ENCODE data around the gene PACRG. TPM values are rescaled to one million over a fixed set of nuclear protein-coding genes. Genes with fewer than 3 reads are reported as not detected.

The PACRG gene
- total and polyA plus RNA-seq, 3 donors from 2014 or later, result 54.0 to 84.6 (median 81.7) TPM

GRCh38 chr6:163147994-163148393, 420.2 kb downstream of the PACRG start:
- no peaks in the 10 kb centered on the region for H3K4me1 ChIP-seq
- no peak overlapping the region for H3K27ac ChIP-seq
- H3K9me3 ChIP-seq, result no peaks in the 10 kb centered on the region
- H3K36me3 ChIP-seq (ENCODE audit: low read depth, missing control alignments), result no peaks in the 10 kb centered on the region
- 80 to 81% methylated on average over 4 of the region's 4 CpGs for WGBS, 2 donors
- H3K4me3 ChIP-seq, result no peak overlapping the region
- no peak for DNase-seq
- H3K27me3 ChIP-seq, result no peaks in the 10 kb centered on the region
- intact Hi-C loops (cut with DNase I; ENCODE audit: low total_unique reads), result no loop called here
- TF ChIP-seq POLR2A (IDR thresholded peaks at IDR 0.05), result no peak
- TF ChIP-seq, protein P1, sequence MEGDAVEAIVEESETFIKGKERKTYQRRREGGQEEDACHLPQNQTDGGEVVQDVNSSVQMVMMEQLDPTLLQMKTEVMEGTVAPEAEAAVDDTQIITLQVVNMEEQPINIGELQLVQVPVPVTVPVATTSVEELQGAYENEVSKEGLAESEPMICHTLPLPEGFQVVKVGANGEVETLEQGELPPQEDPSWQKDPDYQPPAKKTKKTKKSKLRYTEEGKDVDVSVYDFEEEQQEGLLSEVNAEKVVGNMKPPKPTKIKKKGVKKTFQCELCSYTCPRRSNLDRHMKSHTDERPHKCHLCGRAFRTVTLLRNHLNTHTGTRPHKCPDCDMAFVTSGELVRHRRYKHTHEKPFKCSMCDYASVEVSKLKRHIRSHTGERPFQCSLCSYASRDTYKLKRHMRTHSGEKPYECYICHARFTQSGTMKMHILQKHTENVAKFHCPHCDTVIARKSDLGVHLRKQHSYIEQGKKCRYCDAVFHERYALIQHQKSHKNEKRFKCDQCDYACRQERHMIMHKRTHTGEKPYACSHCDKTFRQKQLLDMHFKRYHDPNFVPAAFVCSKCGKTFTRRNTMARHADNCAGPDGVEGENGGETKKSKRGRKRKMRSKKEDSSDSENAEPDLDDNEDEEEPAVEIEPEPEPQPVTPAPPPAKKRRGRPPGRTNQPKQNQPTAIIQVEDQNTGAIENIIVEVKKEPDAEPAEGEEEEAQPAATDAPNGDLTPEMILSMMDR (IDR thresholded peaks at IDR 0.05), result no peak

GRCh38 chr6:163148451-163149278, 420.9 kb downstream of the PACRG start:
- Histone ChIP-seq H3K27me3 (no peaks in the 10 kb centered on the region), H3K4me3 (peak overlapping the region in 1 of 2 donors; percentile 26), H3K4me1 (no peaks in the 10 kb centered on the region), H3K27ac (no peak overlapping the region), H3K36me3 (ENCODE audit: low read depth, missing control alignments) (no peaks in the 10 kb centered on the region), H3K9me3 (no peaks in the 10 kb centered on the region)
- DNase-seq, result no peak
- intact Hi-C loops (cut with DNase I; ENCODE audit: low total_unique reads), result no loop called here
- TF ChIP-seq POLR2A (IDR thresholded peaks at IDR 0.05), result no peak
- WGBS, 2 donors, result 58 to 66% methylated on average over 20 to 24 of the region's 24 CpGs

DNA sequence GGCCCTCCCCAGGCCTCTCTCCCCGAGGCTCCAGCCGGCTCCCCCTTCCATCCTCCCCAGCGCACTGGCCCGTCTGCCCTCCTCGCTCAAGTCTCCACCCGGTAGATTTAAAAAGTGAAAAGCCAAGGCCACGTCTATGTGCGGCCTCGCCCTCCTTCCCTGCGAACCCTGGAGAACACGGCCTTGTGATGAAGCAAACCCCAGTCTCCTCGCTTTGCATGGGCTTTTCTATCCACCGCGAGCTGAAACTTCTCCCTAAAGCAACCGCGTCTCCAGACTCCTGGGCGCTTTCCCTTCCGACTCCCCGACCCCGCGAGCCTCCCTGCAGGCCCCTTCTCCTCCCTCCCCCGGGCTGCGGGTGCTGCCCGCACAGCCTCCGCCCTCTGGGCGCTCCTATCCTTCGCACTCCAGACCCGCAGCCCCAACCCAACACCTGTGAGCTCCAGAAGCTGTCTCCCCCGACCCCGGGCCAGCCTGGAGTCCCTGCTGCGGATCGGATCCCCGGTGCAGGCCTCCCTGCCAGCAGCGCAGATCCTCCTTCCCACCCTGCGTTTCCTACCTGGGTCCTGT, 421.6 kb downstream of the PACRG start:
- Histone ChIP-seq H3K4me3 (peak overlapping the region in 1 of 2 donors; percentile 26), H3K27ac (no peak overlapping the region), H3K4me1 (no peaks in the 10 kb centered on the region), H3K27me3 (no peaks in the 10 kb centered on the region), H3K9me3 (no peaks in the 10 kb centered on the region), H3K36me3 (ENCODE audit: low read depth, missing control alignments) (no peaks in the 10 kb centered on the region)
- no peak for DNase-seq
- intact Hi-C loops (cut with DNase I; ENCODE audit: low total_unique reads), result no loop called here
- TF ChIP-seq, protein P1 (IDR thresholded peaks at IDR 0.05), result no peak
- TF ChIP-seq POLR2A (IDR thresholded peaks at IDR 0.05), result no peak
- 56 to 60% methylated on average over 33 to 35 of the region's 35 CpGs for WGBS, 2 donors

DNA sequence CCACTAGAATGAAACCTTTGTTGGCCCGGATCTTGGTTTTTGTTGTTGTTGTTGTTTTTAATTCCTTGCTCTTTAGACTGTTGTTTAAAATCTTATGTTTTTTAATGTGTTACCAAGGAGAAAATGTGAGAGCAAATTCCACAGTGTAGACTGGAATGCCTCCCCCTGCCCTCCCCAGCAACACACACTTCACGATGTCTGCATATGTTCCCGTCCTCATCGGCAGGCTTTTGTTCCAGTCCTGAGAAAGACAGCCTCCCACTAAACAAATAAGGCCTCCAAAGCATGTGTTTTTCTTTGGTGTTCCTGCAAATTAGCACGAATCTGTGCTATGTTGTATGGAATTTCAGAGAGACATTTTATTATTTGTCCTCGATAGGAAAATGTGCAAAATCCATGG, 423.4 kb downstream of the PACRG start:
- Histone ChIP-seq H3K36me3 (ENCODE audit: low read depth, missing control alignments) (no peaks in the 10 kb centered on the region), H3K27ac (no peak overlapping the region), H3K4me1 (no peaks in the 10 kb centered on the region), H3K9me3 (no peaks in the 10 kb centered on the region), H3K4me3 (no peak overlapping the region), H3K27me3 (no peaks in the 10 kb centered on the region)
- no peak for TF ChIP-seq POLR2A (IDR thresholded peaks at IDR 0.05)
- no peak for DNase-seq
- 64 to 66% methylated on average over 6 of the region's 6 CpGs for WGBS, 2 donors
- intact Hi-C loops (cut with DNase I; ENCODE audit: low total_unique reads), result no loop called here

- no peaks in the 10 kb centered on the region for H3K9me3 ChIP-seq
- TF ChIP-seq POLR2A (IDR thresholded peaks at IDR 0.05), result no peak
- TF ChIP-seq, protein P1 (IDR thresholded peaks at IDR 0.05), result no peak
- no peak overlapping the region for H3K27ac ChIP-seq
- no peaks in the 10 kb centered on the region for H3K4me1 ChIP-seq
- intact Hi-C loops (cut with DNase I; ENCODE audit: low total_unique reads), result no loop called here
- H3K27me3 ChIP-seq, result no peaks in the 10 kb centered on the region
- H3K36me3 ChIP-seq (ENCODE audit: low read depth, missing control alignments), result no peaks in the 10 kb centered on the region
- H3K4me3 ChIP-seq, result no peak overlapping the region
- no peak for DNase-seq
- 93 to 95% methylated on average over 6 of the region's 6 CpGs for WGBS, 2 donors
Observed at GRCh38 chr6:163152701-163153100, 424.9 kb downstream of the PACRG start.

Measured in testis (tissue), 3 donors.